GM18511 (cell line): ENCODE measurements around the gene IQGAP2.
A peak's percentile ranks its signal among the peaks of the same experiment; 100 is the strongest.
"Not testable (repeated sequence)": the region's sequence is repeated elsewhere in the genome, so short reads cannot be mapped to it uniquely, and the experiment has no call there.

Source experiments
- ATAC-seq: cut with Tn5 transposase; IDR thresholded peaks from one replicate; pipeline ENCODE4 v1.9.1; 2021; ENCODE audit warnings: mild to moderate bottlenecking, moderate library complexity; ENCODE audit not compliant: unreplicated experiment

Gene IQGAP2

DNA sequence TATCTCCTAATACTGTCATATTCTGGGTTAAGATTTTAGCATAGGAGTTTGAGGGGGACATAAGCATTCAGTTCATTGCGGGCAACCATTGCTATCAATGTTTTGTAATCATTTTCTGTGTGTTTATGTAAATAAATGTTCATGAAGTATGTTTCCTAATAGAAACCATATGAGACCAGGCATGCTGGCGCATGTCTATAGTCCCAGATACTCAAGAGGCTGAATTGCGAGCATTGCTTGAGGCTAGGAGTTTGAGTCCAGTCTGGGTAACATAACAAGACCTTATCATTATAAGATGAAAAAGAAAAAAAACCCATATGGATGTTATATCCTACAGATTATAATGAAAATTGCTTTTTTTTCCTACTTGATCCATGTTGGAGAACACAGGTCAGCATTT is 129.0 kb downstream of the IQGAP2 start:
- no peak for ATAC-seq

DNA sequence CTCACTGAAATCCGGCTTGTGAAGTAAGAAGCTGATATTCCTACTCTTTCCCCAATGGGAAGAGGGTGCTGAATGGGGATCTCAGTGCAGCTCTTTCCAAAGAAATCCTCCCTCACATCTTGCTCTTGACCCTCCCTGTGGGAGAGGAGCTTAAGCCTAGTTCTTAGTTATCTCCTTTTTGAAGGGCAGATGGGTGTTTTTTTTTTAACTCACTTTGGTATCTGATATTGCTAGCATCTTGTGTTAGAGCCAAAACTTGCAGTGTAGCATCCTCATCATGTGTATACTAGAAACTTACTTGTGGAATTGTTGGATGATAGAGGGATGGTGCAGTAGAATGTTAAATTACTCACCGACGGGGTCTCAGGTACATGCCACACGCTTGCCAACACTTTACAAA is 129.9 kb downstream of the IQGAP2 start:
- ATAC-seq: no peak

GRCh38 chr5:76535577-76535976 is 132.5 kb downstream of the IQGAP2 start:
- ATAC-seq: no peak

GRCh38 chr5:76537073-76537543 is 134.0 kb downstream of the IQGAP2 start:
- ATAC-seq: no peak

GRCh38 chr5:76542241-76542640 is 139.2 kb downstream of the IQGAP2 start:
- no peak for ATAC-seq

DNA sequence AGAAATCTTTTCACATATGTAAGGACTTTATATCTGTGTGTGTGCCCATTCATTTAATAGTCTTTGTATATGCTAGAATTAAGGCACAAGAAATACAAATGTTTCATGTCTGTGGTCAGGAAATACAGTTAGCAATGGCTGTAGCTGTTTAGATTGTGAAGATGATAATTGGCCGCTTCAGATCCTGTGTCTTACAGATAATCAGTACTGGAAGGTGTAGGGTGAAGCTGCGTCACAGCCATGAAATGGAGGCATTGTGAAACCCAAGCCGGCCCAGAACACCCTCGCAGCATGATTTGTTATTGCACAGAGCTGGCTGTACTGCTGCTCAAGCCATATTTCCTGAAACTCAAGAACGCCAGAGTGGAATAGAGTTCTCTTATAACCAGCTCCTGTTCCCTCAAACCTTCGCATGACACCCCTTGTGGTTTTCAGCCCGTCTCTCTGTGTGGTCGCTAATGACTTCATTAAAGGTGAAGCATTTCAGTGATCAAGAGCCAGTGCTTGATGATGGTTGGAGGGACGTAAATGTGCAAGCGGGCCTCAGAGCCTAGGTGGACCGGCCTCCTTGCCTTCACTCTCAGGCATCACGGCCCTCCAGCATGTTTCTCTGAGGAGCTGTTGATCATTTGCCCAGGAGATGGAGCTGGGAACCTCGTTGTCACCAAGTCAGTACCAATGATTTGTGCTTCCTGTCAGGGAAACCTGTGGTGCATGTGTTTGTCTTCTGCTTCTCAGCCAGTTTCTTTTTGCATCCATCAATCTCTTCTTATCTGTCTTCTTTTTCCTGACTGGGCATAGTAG is 140.0 kb downstream of the IQGAP2 start:
- ATAC-seq: no peak

DNA sequence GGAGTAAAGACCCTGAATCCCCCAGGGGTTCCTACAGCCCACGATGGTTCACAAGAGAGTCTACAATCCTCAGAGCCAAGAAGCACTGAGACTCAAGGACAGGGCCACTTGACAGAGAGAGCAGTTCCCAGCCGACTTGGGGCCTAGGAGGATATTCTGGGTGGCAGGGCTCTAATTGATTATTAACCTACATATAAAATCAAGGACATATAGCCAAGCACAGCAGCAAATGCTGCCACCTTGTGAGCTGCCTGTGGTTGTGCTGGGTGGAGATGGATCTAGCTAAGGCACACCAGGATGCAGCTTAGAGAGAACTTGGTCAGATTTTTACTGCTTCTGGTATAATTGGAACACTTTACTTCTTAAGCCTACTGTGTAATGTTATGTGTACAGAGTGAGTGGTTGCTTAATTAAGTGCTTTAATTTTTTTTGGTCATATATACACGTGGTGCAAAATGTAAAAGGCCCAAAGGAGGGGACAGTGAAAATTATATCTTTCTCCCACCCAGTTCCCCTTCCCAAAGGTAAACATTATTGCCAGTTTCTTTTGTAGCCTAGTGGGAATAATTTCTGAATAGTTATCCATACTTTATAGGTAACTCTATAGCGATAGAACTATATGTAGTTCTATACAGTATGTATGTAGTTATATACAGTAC is 141.3 kb downstream of the IQGAP2 start:
- peak; percentile 45 for ATAC-seq

- no peak for ATAC-seq
These were observed 142.1 kb downstream of the IQGAP2 start for GRCh38 chr5:76545184-76545583.

- peak; percentile 39 for ATAC-seq
These were observed 143.5 kb downstream of the IQGAP2 start for GRCh38 chr5:76546497-76547102.

DNA sequence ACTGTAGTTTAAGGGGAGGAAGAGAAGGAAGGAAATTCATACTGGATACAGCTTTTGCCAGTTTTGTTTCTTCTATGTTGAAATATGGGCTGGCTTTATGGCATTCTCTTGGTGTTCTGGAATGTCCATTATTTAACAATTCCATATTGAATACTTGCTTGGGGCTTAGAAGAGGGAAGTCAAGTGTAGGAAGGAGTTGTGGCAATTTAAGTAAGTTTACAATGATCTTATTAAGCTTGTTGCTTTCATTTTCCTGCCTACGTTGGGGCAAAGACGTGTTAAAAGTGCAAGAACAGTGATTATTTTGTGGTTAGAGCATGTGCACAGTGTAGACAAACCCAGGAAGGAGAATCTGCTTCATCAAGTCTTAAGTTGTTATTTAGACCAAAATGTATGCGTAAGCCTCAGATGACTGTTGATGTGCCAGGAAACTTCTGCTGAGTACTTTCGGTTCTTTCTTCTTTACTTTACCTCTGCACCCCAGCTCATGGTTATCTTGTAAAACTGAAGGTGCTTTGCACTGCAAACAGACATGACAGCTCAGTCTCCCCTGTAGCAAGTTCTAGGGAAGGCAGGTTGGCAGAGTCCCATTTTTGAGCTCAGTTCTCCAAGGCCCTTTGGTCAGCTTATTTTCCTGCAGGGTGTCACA is 144.3 kb downstream of the IQGAP2 start:
- ATAC-seq: peak; percentile 73

DNA sequence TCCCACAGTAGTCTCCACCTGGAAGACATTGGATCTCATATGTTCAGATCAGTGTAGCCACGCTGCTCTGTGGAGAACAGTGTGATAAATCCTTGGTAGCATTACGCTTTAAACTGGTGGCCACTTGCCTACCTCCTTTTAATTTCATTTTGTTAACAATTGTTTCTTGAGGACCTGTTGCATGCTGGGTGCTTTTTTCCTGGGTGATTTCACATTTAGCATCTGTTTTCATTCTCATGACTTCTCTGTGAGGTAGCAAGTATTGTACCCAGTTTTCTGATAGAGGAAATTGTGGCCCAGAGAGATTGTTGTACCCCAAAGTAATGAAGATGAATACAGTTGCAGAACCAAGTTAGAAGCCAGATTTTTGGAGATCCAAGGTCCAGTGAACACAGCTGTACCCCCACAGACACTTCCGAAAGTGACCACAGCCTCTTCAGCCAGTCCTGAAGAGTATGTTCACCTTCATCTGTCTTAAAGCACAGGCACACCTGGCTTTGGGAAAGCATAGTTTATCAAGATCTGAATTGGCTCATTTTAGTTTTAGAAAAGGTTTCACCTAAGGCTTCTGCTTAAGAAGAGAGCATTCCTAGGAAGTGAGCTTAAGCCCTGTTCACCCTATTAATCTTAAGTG is 144.9 kb downstream of the IQGAP2 start:
- no peak for ATAC-seq

- ATAC-seq: no peak
These were observed 145.6 kb downstream of the IQGAP2 start for GRCh38 chr5:76548525-76549229.

- not testable (repeated sequence) for ATAC-seq
These were observed 147.8 kb downstream of the IQGAP2 start for GRCh38 chr5:76550881-76551280.

DNA sequence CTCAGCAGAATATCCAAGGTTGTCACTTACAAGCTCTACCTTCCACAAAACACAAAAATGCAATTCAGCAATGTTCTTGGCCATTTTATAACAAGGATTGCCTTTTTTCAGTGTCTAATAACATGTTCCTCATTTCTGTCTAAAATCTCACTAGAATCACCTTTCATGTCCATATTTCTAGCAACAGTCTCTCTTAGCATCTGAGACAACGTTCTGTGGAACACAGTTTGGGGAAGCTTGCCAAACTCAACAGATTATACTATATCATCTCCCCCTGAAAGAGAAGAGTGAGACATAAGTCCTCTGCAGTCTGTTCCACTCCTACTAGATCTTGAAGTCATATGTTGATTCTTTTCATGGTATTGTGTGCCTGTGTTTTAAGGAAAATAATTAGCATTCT is 149.5 kb downstream of the IQGAP2 start:
- no peak for ATAC-seq

DNA sequence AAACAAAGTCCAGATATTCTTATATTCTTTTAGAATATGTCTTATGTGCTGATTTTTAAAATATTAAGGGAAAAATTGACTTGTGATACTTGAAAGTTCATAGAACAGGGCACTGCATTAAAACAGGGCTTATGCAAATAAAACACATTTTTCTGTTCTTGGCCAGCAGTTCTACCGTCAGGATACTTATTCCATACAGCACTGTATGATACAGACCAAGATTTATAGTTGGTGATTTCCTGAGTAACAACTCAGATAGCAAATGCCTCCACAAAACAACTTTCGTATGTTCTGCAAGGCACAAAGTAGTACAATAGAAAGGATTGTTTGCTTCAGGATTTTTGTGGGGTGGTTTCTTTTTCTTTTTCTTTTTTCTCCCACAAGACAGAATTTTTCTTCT is 150.2 kb downstream of the IQGAP2 start:
- no peak for ATAC-seq

- no peak for ATAC-seq
These were observed 152.0 kb downstream of the IQGAP2 start for GRCh38 chr5:76555114-76555513.

DNA sequence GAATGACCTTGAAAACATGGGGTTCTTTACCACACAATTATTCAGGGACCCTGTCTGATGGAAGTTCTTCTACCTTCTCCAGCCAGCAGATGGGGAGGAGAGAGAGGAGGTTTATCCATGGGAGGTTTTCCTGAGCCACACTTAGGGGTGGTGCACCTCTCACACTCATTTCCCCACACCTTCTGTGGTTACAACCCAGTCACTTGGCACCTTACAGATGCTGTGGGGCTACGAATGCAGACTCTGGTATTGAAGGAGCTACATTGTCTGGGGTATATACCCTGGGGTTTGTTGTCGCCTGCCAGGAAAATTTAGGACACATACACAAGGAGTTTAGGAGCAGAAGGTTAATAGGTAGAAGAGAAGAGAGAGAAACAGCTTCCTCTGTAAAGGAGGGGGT is 152.6 kb downstream of the IQGAP2 start:
- ATAC-seq: no peak

- peak; percentile 98 for ATAC-seq
These were observed 153.6 kb downstream of the IQGAP2 start for GRCh38 chr5:76556511-76557221.

DNA sequence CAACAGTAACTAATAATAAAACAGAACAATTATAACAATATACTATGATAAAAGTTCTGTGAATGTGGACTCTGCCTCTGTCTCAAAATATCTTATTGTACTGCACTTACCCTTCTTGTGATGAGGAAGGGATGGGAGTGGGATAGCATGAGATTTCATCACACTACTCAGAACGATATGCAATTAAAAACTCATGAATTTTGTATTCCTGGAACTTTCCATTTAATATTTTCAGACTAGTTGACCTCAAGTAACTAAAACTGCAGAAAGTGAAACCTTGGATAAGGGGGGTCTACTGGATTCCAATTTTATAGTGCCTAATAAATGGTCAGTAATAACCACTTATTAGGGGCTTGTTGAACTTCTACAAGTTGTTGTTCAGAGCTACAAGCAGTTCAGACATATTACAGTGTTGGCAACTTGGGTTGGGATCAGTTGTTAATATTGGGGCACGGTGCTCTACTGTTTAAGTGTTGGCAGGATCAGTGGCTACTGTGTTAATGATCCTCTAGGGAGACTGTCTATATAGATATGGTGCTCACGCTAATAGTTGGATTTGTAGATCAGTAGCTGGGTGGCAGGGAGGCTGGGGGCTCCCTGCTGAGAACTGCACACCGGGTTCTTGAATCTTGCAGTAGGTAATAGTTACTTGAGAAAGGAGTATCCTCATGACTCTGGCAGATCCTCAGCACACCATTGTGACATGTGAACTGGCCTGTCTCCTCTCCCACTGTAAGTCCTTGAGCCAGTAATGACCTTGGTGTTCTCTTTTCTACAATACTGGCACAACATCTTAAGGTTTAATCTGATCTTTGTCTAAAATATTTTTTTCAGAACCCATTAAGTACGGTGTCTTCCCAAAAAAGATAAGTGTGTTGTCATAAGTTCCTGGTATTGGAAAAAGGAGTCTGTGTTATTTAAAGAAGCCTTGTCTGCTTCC is 158.1 kb downstream of the IQGAP2 start:
- no peak for ATAC-seq
